Measurements from ENCODE around the gene LPP. TPM values are rescaled to one million over a fixed set of nuclear protein-coding genes. Genes with fewer than 3 reads are reported as not detected.

LPP gene
- total and polyA plus RNA-seq, 9 donors, result 15.9 to 280 (median 134) TPM

- Histone ChIP-seq H3K4me1 (ENCODE audit: insufficient read depth) (peaks cover 1% of the 10 kb centered on the region), H3K4me3 (no peak overlapping the region), H3K27me3 (no peaks in the 10 kb centered on the region), H3K36me3 (no peaks in the 10 kb centered on the region), H3K9me3 (no peaks in the 10 kb centered on the region), H3K27ac (no peak overlapping the region)
- no peak for TF ChIP-seq EP300 (IDR thresholded peaks at IDR 0.05)
- TF ChIP-seq CTCF (IDR thresholded peaks at IDR 0.05), result no peak
- TF ChIP-seq POLR2A (IDR thresholded peaks at IDR 0.05), result no peak
- DNase-seq, result no peak
- WGBS, 3 donors, result 97 to 100% (median 100%) methylated on average over 1 of the region's 3 CpGs
- intact Hi-C loops (cut with DNase I), result no loop called here
Observed at GRCh38 chr3:188577539-188577938, 423.6 kb downstream of the LPP start.

DNA sequence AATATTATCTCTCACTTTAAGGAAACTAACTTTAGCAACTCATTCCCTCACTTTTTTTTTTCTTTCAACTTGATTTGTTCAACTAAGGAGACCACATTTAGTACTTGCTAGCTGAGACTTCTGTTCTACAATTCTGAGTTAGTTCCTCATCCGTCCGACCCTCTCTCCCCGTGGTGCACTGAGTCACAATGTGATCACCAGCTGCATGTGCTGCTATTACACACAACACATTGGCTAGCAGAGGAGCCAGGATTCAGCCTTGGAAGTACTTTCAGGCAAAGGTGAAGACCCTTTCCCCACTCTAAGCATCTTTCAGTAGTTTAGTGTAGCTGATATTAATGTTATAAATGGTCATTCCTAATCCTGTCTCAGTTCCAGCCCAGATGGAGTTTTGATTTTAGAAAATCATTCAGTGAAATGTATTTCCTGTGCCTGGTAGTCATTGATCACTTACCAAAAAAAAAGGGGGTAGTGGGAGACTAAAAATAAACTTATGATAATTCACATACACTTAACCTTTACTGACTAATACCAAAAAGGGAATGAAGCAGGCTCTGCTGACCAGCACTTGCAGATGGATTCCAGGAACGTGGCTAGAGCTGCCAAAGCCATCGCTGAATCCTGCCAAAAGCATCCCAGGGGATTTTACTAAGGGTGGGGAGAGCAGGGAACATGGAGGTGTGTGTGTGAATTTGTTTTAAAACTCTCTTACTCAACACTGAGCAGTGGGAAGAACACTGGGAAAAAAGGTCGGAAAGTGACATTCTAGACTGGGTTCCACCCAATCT is 424.8 kb downstream of the LPP start:
- no peak overlapping the region for H3K4me3 ChIP-seq
- intact Hi-C loops (cut with DNase I), result no loop called here

GRCh38 chr3:188580223-188580622 is 426.3 kb downstream of the LPP start:
- no peak for DNase-seq
- intact Hi-C loops (cut with DNase I), result no loop called here
- no peaks in the 10 kb centered on the region for H3K27me3 ChIP-seq
- TF ChIP-seq CTCF (IDR thresholded peaks at IDR 0.05) (no peak), EP300 (IDR thresholded peaks at IDR 0.05) (no peak), POLR2A (IDR thresholded peaks at IDR 0.05) (no peak)
- no peaks in the 10 kb centered on the region for H3K36me3 ChIP-seq
- no peaks in the 10 kb centered on the region for H3K9me3 ChIP-seq
- no peak overlapping the region for H3K4me3 ChIP-seq
- WGBS, 3 donors, result 87 to 90% (median 88%) methylated on average over 1 of the region's 1 CpG
- H3K27ac ChIP-seq, result no peak overlapping the region
- peaks cover 3% of the 10 kb centered on the region for H3K4me1 ChIP-seq (ENCODE audit: insufficient read depth)

More for the DNA sequence above, 424.8 kb downstream of the LPP start:
- WGBS, 3 donors, result 27 to 43% (median 40%) methylated on average over 6 of the region's 6 CpGs
- no peaks in the 10 kb centered on the region for H3K27me3 ChIP-seq
- H3K27ac ChIP-seq, result peak overlapping the region in 1 of 2 donors; percentile 56
- no peaks in the 10 kb centered on the region for H3K9me3 ChIP-seq
- no peaks in the 10 kb centered on the region for H3K36me3 ChIP-seq
- no peak for TF ChIP-seq CTCF (IDR thresholded peaks at IDR 0.05)
- peak; percentile 69 for TF ChIP-seq EP300 (IDR thresholded peaks at IDR 0.05)
- peak; percentile 53 to 80 (median 65) for DNase-seq
- H3K4me1 ChIP-seq (ENCODE audit: insufficient read depth), result peaks cover 2% of the 10 kb centered on the region

GRCh38 chr3:188580659-188581058 is 426.7 kb downstream of the LPP start:
- H3K27me3 ChIP-seq, result no peaks in the 10 kb centered on the region
- DNase-seq, result no peak
- no peak for TF ChIP-seq EP300 (IDR thresholded peaks at IDR 0.05)
- TF ChIP-seq CTCF (IDR thresholded peaks at IDR 0.05), result no peak
- TF ChIP-seq POLR2A (IDR thresholded peaks at IDR 0.05), result no peak
- intact Hi-C loops (cut with DNase I), result no loop called here
- H3K9me3 ChIP-seq, result no peaks in the 10 kb centered on the region
- no peaks in the 10 kb centered on the region for H3K36me3 ChIP-seq
- H3K27ac ChIP-seq, result no peak overlapping the region
- H3K4me1 ChIP-seq (ENCODE audit: insufficient read depth), result peaks cover 4% of the 10 kb centered on the region
- WGBS, 3 donors, result 92 to 100% (median 93%) methylated on average over 1 of the region's 1 CpG
- H3K4me3 ChIP-seq, result no peak overlapping the region

Data from ovary (tissue), 9 donors.